Urothelium cell line (cell line): ENCODE measurements around the gene KLHL3.

Experiments
- DNase-seq: peaks from one replicate; pipeline ENCODE4 v3.0.0; 2011; ENCODE audit warnings: low spot score, mixed read lengths
- FAIRE-seq: peaks from 2 replicates; lab custom pipeline; 2011; peaks lifted over from hg19 to GRCh38; lab: Jason Lieb, UNC

Gene KLHL3

GRCh38 chr5:137636830-137637714 is 98.8 kb downstream of the KLHL3 start:
- DNase-seq: no peak
- FAIRE-seq: no peak

GRCh38 chr5:137636099-137636498 is 99.8 kb downstream of the KLHL3 start:
- FAIRE-seq (no peak), DNase-seq (no peak)

GRCh38 chr5:137635521-137635921 is 100.4 kb downstream of the KLHL3 start:
- DNase-seq (no peak), FAIRE-seq (no peak)

GRCh38 chr5:137633896-137634295 is 102.0 kb downstream of the KLHL3 start:
- no peak for DNase-seq
- FAIRE-seq: no peak

- DNase-seq (no peak), FAIRE-seq (no peak)
Measured at GRCh38 chr5:137632716-137633115, 103.2 kb downstream of the KLHL3 start.

GRCh38 chr5:137631453-137631852 is 104.4 kb downstream of the KLHL3 start:
- FAIRE-seq: no peak
- no peak for DNase-seq

GRCh38 chr5:137630972-137631370 is 104.9 kb downstream of the KLHL3 start:
- FAIRE-seq: no peak
- DNase-seq: no peak

- FAIRE-seq: no peak
- DNase-seq: no peak
Measured at GRCh38 chr5:137630216-137630971, 105.5 kb downstream of the KLHL3 start.

GRCh38 chr5:137629646-137630045 is 106.2 kb downstream of the KLHL3 start:
- DNase-seq (peak; percentile 57), FAIRE-seq (peak; percentile 59)

GRCh38 chr5:137627706-137628105 is 108.2 kb downstream of the KLHL3 start:
- FAIRE-seq (no peak), DNase-seq (no peak)

GRCh38 chr5:137627293-137627692 is 108.6 kb downstream of the KLHL3 start:
- no peak for DNase-seq
- no peak for FAIRE-seq

GRCh38 chr5:137624786-137625349 is 111.0 kb downstream of the KLHL3 start:
- FAIRE-seq (no peak), DNase-seq (no peak)

- FAIRE-seq (no peak), DNase-seq (no peak)
Measured at GRCh38 chr5:137622850-137623249, 113.0 kb downstream of the KLHL3 start.

GRCh38 chr5:137621861-137622823 is 113.7 kb downstream of the KLHL3 start:
- FAIRE-seq (no peak), DNase-seq (no peak)

GRCh38 chr5:137621306-137621705 is 114.6 kb downstream of the KLHL3 start:
- FAIRE-seq (no peak), DNase-seq (no peak)

- FAIRE-seq (no peak), DNase-seq (peak; percentile 56)
Measured at GRCh38 chr5:137619191-137619870, 116.6 kb downstream of the KLHL3 start.

GRCh38 chr5:137618476-137618875 is 117.4 kb downstream of the KLHL3 start:
- DNase-seq (no peak), FAIRE-seq (no peak)

GRCh38 chr5:137617528-137618205 is 118.2 kb downstream of the KLHL3 start:
- DNase-seq (peak; percentile 40), FAIRE-seq (no peak)

- no peak for FAIRE-seq
- DNase-seq: no peak
Measured at GRCh38 chr5:137616046-137616445, 119.8 kb downstream of the KLHL3 start.
